H1 (cell line): ENCODE measurements around the gene TEAD1. TPM values are rescaled to one million over a fixed set of nuclear protein-coding genes. Genes with fewer than 3 reads are reported as not detected.

Experiments
- TAF1 ChIP-seq: IDR thresholded peaks from 2 replicates; pipeline ENCODE4 v1.6.1; 2011; ENCODE audit warnings: mild to moderate bottlenecking, low read depth, low read length
- polyA plus RNA-seq, 7 experiments: library from polyadenylated mRNA; depleted of rRNA in 3 of 7; stranded (reverse) in 5 of 7; unstranded in 2 of 7; fragments of >200 nt in 5 of 7; fragments of 200-250 nt in 2 of 7; gene quantifications; 1 replicate in 5 of 7; 2 replicates in 1 of 7; 4 replicates in 1 of 7; pipeline versions ENCODE4 v1.2.1 to v1.2.3, GENCODE V29; 2011 to 2013; ENCODE audit warnings: missing spikeins in 2 of 7, mixed read lengths in 2 of 7
- total RNA-seq: library from RNA; stranded (reverse); fragmentation: NEBNext Ultra II Directional; extraction: Animal tissue kit (Norgen Biotek cat#: 25700); gene quantifications from 2 replicates; pipeline ENCODE4 v1.2.1, GENCODE V29; 2021
- TF ChIP-seq, protein P1 (sequence below): IDR thresholded peaks from 2 replicates; pipeline ENCODE4 v1.6.1; 2012; ENCODE audit warnings: inconsistent platforms
- TF ChIP-seq, protein P2 (sequence below), 3 experiments: IDR thresholded peaks; 1 replicate in 2 of 3; 2 replicates in 1 of 3; pipeline versions ENCODE4 v1.5.1 to v1.6.1; 2011; ENCODE audit warnings: low read length in 3 of 3, mild to moderate bottlenecking in 3 of 3, inconsistent platforms in 2 of 3, low read depth in 1 of 3, moderate library complexity in 1 of 3; ENCODE audit not compliant: insufficient read depth in 1 of 3; ENCODE audit errors: control extremely low read depth in 1 of 3
- TF ChIP-seq, protein P3 (sequence below): fragments of 300-600 bp; sonication (generic); IDR thresholded peaks from 2 replicates; pipeline ENCODE4 v1.7.1; 2012; ENCODE audit warnings: low read length, moderate library complexity, mild to moderate bottlenecking, inconsistent platforms; ENCODE audit not compliant: insufficient replicate concordance

TEAD1 gene
- total and polyA plus RNA-seq, 2 of the 8 experiments (the other 6 are each of a cell fraction or from before 2014, with no cell fraction given) = 15.6 to 67.4 TPM

DNA sequence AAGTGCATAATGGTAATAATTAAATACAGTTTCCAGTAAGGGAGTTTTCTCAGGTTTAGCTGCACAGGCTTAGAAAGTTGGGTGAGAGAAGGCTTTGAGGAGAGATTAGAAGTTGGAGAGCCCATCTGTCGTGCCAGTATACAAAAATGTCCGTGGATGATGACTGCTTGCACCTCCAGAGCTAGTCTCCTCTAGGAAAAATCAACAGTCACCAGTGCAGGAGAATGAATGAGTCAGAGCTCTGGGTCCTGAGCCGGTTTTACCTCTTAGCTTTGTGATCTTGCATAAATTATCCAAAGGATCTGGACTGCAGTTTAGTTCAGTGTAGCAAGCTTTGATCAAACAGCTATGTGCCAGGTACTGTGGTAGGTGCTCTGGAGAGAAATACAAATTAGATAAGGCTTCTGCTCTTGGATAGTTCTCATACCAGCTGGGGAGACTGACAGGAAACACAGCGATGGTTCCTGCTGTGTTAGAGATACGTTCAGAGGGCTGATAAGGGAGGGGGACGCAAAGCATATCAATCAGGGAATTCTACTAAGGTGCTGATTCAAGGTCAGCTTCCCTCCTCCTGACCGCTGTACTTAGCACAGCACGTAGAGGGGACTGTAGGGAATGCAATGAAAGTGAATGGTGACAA lies 125.9 kb downstream of the TEAD1 start (continued):
- TF ChIP-seq, protein P1, sequence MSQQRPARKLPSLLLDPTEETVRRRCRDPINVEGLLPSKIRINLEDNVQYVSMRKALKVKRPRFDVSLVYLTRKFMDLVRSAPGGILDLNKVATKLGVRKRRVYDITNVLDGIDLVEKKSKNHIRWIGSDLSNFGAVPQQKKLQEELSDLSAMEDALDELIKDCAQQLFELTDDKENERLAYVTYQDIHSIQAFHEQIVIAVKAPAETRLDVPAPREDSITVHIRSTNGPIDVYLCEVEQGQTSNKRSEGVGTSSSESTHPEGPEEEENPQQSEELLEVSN = no peak
- TF ChIP-seq TAF1 = no peak
- TF ChIP-seq, protein P2, sequence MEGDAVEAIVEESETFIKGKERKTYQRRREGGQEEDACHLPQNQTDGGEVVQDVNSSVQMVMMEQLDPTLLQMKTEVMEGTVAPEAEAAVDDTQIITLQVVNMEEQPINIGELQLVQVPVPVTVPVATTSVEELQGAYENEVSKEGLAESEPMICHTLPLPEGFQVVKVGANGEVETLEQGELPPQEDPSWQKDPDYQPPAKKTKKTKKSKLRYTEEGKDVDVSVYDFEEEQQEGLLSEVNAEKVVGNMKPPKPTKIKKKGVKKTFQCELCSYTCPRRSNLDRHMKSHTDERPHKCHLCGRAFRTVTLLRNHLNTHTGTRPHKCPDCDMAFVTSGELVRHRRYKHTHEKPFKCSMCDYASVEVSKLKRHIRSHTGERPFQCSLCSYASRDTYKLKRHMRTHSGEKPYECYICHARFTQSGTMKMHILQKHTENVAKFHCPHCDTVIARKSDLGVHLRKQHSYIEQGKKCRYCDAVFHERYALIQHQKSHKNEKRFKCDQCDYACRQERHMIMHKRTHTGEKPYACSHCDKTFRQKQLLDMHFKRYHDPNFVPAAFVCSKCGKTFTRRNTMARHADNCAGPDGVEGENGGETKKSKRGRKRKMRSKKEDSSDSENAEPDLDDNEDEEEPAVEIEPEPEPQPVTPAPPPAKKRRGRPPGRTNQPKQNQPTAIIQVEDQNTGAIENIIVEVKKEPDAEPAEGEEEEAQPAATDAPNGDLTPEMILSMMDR (IDR thresholded peaks at IDR 0.05; ENCODE audit: control extremely low read depth in 1 of 3, insufficient read depth in 1 of 3, low read depth in 1 of 3, low read length in 3 of 3) = no peak
- TF ChIP-seq, protein P3, sequence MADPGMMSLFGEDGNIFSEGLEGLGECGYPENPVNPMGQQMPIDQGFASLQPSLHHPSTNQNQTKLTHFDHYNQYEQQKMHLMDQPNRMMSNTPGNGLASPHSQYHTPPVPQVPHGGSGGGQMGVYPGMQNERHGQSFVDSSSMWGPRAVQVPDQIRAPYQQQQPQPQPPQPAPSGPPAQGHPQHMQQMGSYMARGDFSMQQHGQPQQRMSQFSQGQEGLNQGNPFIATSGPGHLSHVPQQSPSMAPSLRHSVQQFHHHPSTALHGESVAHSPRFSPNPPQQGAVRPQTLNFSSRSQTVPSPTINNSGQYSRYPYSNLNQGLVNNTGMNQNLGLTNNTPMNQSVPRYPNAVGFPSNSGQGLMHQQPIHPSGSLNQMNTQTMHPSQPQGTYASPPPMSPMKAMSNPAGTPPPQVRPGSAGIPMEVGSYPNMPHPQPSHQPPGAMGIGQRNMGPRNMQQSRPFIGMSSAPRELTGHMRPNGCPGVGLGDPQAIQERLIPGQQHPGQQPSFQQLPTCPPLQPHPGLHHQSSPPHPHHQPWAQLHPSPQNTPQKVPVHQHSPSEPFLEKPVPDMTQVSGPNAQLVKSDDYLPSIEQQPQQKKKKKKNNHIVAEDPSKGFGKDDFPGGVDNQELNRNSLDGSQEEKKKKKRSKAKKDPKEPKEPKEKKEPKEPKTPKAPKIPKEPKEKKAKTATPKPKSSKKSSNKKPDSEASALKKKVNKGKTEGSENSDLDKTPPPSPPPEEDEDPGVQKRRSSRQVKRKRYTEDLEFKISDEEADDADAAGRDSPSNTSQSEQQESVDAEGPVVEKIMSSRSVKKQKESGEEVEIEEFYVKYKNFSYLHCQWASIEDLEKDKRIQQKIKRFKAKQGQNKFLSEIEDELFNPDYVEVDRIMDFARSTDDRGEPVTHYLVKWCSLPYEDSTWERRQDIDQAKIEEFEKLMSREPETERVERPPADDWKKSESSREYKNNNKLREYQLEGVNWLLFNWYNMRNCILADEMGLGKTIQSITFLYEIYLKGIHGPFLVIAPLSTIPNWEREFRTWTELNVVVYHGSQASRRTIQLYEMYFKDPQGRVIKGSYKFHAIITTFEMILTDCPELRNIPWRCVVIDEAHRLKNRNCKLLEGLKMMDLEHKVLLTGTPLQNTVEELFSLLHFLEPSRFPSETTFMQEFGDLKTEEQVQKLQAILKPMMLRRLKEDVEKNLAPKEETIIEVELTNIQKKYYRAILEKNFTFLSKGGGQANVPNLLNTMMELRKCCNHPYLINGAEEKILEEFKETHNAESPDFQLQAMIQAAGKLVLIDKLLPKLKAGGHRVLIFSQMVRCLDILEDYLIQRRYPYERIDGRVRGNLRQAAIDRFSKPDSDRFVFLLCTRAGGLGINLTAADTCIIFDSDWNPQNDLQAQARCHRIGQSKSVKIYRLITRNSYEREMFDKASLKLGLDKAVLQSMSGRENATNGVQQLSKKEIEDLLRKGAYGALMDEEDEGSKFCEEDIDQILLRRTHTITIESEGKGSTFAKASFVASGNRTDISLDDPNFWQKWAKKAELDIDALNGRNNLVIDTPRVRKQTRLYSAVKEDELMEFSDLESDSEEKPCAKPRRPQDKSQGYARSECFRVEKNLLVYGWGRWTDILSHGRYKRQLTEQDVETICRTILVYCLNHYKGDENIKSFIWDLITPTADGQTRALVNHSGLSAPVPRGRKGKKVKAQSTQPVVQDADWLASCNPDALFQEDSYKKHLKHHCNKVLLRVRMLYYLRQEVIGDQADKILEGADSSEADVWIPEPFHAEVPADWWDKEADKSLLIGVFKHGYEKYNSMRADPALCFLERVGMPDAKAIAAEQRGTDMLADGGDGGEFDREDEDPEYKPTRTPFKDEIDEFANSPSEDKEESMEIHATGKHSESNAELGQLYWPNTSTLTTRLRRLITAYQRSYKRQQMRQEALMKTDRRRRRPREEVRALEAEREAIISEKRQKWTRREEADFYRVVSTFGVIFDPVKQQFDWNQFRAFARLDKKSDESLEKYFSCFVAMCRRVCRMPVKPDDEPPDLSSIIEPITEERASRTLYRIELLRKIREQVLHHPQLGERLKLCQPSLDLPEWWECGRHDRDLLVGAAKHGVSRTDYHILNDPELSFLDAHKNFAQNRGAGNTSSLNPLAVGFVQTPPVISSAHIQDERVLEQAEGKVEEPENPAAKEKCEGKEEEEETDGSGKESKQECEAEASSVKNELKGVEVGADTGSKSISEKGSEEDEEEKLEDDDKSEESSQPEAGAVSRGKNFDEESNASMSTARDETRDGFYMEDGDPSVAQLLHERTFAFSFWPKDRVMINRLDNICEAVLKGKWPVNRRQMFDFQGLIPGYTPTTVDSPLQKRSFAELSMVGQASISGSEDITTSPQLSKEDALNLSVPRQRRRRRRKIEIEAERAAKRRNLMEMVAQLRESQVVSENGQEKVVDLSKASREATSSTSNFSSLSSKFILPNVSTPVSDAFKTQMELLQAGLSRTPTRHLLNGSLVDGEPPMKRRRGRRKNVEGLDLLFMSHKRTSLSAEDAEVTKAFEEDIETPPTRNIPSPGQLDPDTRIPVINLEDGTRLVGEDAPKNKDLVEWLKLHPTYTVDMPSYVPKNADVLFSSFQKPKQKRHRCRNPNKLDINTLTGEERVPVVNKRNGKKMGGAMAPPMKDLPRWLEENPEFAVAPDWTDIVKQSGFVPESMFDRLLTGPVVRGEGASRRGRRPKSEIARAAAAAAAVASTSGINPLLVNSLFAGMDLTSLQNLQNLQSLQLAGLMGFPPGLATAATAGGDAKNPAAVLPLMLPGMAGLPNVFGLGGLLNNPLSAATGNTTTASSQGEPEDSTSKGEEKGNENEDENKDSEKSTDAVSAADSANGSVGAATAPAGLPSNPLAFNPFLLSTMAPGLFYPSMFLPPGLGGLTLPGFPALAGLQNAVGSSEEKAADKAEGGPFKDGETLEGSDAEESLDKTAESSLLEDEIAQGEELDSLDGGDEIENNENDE = no peak
